AG04450 (cell line): ENCODE results near the gene RPL3. TPM values are rescaled to one million over a fixed set of nuclear protein-coding genes. Genes with fewer than 3 reads are reported as not detected.
"Not testable (repeated sequence)": the region's sequence is repeated elsewhere in the genome, so short reads cannot be mapped to it uniquely, and the experiment has no call there.

Experiments
- CTCF ChIA-PET: fragments of 300-600, 350-600 bp; formaldehyde crosslinking; extraction: SDS; loops from one replicate; lab custom pipeline; 2022; ENCODE audit warnings: antibody characterized with exemption, inconsistent platforms; lab: Charles Lee
- POLR2A ChIA-PET: fragments of 350-600 bp; formaldehyde crosslinking; extraction: SDS; loops from one replicate; lab custom pipeline; 2021; ENCODE audit warnings: antibody characterized with exemption, inconsistent platforms; lab: Yijun Ruan, JAX
- DNase-seq: peaks from one replicate; pipeline ENCODE4 v3.0.0-alpha.2; 2011; ENCODE audit warnings: low read depth, low spot score
- H3K27ac ChIP-seq: one replicate; pipeline ENCODE4 v1.5.1; 2012; ENCODE audit warnings: low read depth, low read length, control low read depth
- H3K27me3 ChIP-seq: one replicate; pipeline ENCODE4 v1.6.0; 2012; ENCODE audit warnings: low read length; ENCODE audit not compliant: control insufficient read depth, insufficient read depth
- H3K4me3 ChIP-seq: 2 replicates; pipeline ENCODE4 v1.5.1; 2011; ENCODE audit warnings: mild to moderate bottlenecking, low read depth, low read length, control low read depth
- H3K9me3 ChIP-seq: 2 replicates; pipeline ENCODE4 v1.5.1; 2012; ENCODE audit warnings: low read length; ENCODE audit not compliant: control insufficient read depth, insufficient read depth
- CTCF ChIP-seq: IDR thresholded peaks from 2 replicates; pipeline ENCODE4 v1.5.1; 2011; ENCODE audit warnings: low read depth, low read length, control low read depth, inconsistent platforms
- polyA plus RNA-seq: library from polyadenylated mRNA; depleted of rRNA; stranded (reverse); fragments of >200 nt; gene quantifications from 2 replicates; pipeline ENCODE4 v1.2.3, GENCODE V29; 2011

RPL3 gene
- polyA plus RNA-seq, 1 experiment = 3,445 TPM

GRCh38 chr22:39348909-39349505 is 29.6 kb upstream of the RPL3 start:
- DNase-seq = no peak
- Histone ChIP-seq H3K4me3 (peak overlapping the region; percentile 70), H3K27me3 (peaks cover 2% of the 10 kb centered on the region), H3K9me3 (no peaks in the 10 kb centered on the region), H3K27ac (no peak overlapping the region)
- CTCF ChIA-PET = interaction anchor here (0.8 to 1.7 kb wide), 5 partner anchors 10 to 180 kb away, joined by 3 to 7 read pairs (median 5); partner anchors contain the start of gene RPL3
- no peak for TF ChIP-seq CTCF
- POLR2A ChIA-PET = interaction anchor here (1.0 to 2.0 kb wide), 2 partner anchors 30 to 171 kb away, joined by 4 to 18 read pairs; partner anchors contain the start of genes ATF4 and RPL3

DNA sequence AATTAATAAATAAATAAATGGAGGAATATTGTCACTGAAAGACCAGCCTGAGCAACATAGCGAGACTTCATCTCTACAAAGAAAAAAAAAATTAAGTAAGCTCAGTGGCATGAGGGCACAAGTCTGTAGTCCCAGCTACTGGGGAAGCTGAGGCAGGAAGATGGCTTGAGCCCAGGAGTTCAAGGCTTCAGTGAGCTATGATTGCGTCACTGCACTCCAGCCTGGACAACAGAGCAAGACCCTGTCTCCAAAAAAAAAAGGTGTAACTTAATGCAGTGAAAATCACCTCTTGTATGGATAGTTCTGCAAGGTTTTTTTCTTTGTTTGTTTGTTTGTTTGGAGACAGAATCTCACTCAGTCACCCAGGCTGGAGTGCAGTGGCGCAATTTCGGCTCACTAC is 25.8 kb upstream of the RPL3 start:
- no peak for TF ChIP-seq CTCF
- H3K27me3 ChIP-seq = peaks cover 2% of the 10 kb centered on the region
- no peak for DNase-seq
- ChIA-PET CTCF (interaction anchor here (0.7 kb wide), 1 partner anchor 184 kb away, joined by 4 read pairs; no protein-coding TSS in a partner anchor), POLR2A (no interaction called here)
- no peak overlapping the region for H3K27ac ChIP-seq
- H3K4me3 ChIP-seq = no peak overlapping the region
- H3K9me3 ChIP-seq = no peaks in the 10 kb centered on the region

DNA sequence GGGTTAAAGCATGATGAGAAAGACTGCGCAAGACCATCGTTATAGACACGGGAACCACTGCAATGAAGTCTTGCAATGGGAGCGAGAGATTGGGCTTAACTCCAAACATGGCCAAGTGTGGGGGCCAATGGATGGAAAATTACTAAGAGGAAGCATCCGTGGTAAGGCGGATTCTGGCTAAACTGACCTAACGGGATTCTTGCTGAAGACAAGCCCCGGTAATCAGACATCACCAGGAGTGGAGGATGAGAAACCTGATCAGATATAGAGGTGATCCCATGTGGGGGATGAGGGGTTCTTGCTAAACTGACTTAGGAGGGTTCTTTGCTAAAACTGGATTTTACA is 24.6 kb upstream of the RPL3 start:
- DNase-seq = no peak
- no peak overlapping the region for H3K4me3 ChIP-seq
- peaks cover 2% of the 10 kb centered on the region for H3K27me3 ChIP-seq
- TF ChIP-seq CTCF = no peak
- H3K9me3 ChIP-seq = no peaks in the 10 kb centered on the region
- CTCF ChIA-PET = interaction anchor here (0.9 to 2.9 kb wide), 14 partner anchors 8 to 170 kb away, joined by 3 to 26 read pairs (median 6); partner anchors contain the start of genes MIEF1 and RPL3
- POLR2A ChIA-PET = interaction anchor here (0.5 to 1.2 kb wide), 2 partner anchors 24 to 33 kb away, joined by 3 to 12 read pairs; partner anchors contain the start of gene RPL3
- no peak overlapping the region for H3K27ac ChIP-seq

DNA sequence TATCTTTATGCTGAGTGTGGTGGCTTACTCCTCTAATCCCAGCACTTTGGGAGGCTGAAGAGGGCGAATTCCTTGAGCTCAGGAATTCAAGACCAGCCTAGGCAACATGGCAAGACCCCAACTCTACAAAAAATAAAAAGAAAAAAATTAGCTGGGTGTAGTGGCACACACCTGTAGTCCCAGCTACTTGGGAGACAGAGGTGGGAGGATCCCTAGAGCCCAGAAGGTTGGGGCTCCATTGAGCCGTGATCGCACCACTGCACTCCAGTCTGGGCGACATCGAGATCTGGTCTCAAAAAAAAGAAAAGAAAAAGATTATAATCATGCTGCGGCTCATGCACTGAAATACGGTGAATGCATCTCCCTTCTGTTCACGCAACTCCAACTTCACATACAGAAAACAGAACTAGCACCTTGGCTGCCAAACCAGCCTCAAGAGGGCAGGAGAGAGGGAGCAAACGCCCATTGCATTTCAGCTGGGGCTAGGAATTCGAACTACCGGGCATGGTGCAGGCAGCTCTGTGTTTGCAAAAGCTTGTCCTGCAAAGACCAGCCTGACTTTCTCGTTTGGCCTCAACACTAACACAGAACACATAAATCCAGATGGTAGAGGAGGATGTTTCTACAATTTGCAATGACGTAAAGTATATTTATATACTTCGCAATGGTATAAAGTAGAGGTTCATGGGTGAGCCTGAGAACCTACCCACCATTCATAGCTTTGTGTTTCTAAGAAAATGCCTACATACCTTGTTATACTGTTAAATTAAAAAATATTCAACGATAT is 24.0 kb upstream of the RPL3 start:
- CTCF ChIA-PET = interaction anchor here (0.9 to 2.9 kb wide), 17 partner anchors 9 to 185 kb away, joined by 3 to 26 read pairs (median 5); partner anchors contain the start of genes MIEF1 and RPL3
- Histone ChIP-seq H3K27me3 (peaks cover 2% of the 10 kb centered on the region), H3K27ac (no peak overlapping the region), H3K9me3 (no peaks in the 10 kb centered on the region), H3K4me3 (no peak overlapping the region)
- POLR2A ChIA-PET = interaction anchor here (0.5 to 1.2 kb wide), 3 partner anchors 24 to 177 kb away, joined by 3 to 12 read pairs (median 3); partner anchors contain the start of genes ATF4 and RPL3
- peak; percentile 88 for TF ChIP-seq CTCF
- no peak for DNase-seq

DNA sequence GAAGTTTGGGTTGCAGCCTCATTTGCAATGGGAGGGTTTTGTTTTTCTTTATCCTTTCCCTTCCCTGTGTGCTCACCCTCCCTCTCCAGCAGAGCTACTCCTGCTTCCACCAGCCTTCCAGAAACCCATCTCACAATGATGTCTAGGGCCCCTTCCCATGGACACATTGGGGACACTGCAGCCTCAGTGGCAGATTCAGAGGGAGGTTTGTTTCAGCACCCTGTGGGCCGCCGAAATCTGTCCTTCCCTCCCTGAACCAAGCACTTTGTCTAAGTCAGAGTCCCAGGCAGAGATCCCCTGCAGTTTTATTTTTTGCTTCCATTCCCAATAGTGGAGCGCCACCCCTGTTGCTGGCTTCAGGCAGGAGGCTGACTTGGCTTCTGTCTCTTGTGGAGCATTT is 21.8 kb upstream of the RPL3 start:
- DNase-seq = no peak
- Histone ChIP-seq H3K9me3 (no peaks in the 10 kb centered on the region), H3K27ac (no peak overlapping the region), H3K27me3 (peaks cover 2% of the 10 kb centered on the region), H3K4me3 (no peak overlapping the region)
- POLR2A ChIA-PET = interaction anchor here (1.8 kb wide), 1 partner anchor 21 kb away, joined by 7 read pairs; no protein-coding TSS in a partner anchor
- CTCF ChIA-PET = no interaction called here
- no peak for TF ChIP-seq CTCF

GRCh38 chr22:39339775-39340174 is 20.4 kb upstream of the RPL3 start:
- CTCF ChIA-PET = interaction anchor here (1.4 kb wide), 1 partner anchor 8 kb away, joined by 4 read pairs; no protein-coding TSS in a partner anchor
- POLR2A ChIA-PET = interaction anchor here (1.0 to 2.9 kb wide), 3 partner anchors 20 to 180 kb away, joined by 5 to 26 read pairs (median 8); partner anchors contain the start of genes ATF4 and RPL3
- not testable (repeated sequence) for DNase-seq

More at GRCh38 chr22:39339775-39340174, 20.4 kb upstream of the RPL3 start:
- H3K9me3 ChIP-seq, H3K4me3 ChIP-seq, H3K27me3 ChIP-seq: not testable (repeated sequence)
- H3K27ac ChIP-seq = peak overlapping the region; percentile 21
